ENCODE results near the gene ITGB4.

GRCh38 chr17:75688209-75688825, 32.9 kb upstream of the ITGB4 start:
- TF ChIP-seq EZH2phosphoT487 (IDR thresholded peaks at IDR 0.05; ENCODE audit: low read depth), result no peak
- TF ChIP-seq CTCF (IDR thresholded peaks at IDR 0.05; ENCODE audit: low read depth, low read length), result no peak

Data from OCI-LY3 (cell line).